ENCODE data around the gene RAP1A.
"Not testable (repeated sequence)": the region's sequence is repeated elsewhere in the genome, so short reads cannot be mapped to it uniquely, and the experiment has no call there.

RAP1A gene

DNA sequence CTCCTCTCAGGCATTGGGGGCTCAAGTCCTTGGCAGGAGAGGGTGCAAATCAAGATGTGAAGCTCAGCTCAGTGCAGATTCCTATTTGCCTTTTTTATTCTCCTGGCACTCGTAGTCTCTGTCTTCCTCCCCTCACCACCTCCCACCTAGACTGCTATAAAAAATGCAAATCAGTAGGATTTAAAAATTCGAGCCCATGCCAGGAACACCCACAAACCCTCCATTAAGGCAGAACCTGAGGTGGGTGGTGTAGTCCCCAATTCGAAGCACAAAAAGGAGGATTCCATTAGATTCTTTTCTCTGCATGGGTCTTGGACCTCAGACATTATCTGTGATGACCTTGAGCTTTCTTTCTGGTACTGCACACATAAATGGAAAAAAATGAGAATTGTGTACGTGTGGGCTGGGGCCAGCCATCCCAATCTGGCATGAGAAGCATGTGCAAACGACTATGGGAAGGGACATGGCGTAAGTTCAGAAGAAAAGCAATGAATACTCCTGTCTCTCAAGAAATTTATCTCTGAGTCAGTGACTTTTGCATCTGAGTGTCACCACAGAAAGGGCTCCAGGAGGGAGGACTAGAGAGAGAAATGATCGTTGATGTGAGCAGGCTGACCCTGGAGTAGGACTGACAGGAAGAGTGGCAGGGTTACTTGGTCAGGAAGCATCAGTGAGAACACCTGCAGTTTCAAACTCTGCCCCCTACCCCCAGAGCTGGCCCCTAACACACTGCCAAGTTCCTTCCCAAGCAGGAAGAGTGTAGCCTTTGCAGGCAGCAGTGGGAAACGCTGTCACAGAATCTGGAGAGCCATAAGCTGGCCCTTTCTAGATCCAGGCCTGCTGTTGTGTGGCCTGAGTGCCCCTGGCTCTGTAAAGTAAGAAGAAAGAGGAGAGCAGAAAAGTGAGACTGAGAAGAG is 117.9 kb downstream of the RAP1A start:
- DNase-seq (ENCODE audit: low read depth): no peak

DNA sequence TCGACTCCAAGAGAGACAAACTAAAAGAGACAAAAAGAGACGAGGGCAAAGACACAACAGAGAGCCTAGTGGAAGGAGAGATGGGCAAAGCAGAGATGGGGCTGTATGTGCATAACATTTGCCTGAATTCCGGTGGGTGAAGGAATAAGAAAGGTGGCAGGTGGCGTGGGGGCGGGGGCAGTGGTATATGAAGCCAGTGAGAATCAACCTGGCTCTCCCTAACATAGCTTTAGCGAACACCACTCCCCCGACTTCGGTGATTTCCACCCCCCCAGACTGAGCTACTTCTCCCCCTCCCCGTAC is 118.5 kb downstream of the RAP1A start:
- DNase-seq (ENCODE audit: low read depth): no peak

DNA sequence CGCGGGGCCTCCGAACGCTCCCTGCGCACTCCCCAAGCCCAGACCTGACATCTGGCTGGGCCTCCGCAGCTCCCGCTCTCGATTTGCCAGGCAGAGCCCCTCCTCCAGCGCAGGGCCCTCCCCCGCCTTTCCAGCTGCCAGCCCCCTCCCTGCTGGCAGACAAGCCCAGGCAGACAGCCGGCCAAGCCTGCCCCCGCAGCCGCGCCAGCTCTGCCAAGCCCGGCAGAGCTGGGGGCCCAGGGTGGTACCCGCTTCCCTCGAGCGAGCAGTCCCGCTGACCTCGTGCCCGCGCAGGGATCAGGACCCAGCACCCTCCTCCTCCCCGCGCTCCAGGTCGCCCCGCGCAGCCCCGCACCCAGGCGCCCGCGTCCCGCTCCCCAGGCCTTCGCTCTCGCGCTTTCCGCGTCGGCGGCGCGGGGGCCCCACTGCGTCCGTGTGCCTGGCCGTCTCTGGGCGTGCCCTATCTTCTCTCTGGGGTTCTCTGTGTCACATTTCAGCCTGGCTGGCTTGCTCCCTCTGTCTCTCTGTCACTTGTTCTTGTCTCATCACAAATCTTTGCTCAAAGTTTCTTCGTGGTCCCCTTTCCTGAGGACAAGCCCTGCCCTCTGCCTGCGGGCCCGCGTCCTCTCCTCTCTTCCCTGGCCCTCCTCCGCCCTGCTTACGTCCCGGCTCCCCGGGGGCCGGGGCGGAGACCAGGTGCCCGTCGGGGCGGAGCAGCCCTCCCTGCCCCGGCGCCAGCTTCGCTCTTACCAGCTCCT is 119.0 kb downstream of the RAP1A start:
- DNase-seq (ENCODE audit: low read depth): peak; percentile 65

DNA sequence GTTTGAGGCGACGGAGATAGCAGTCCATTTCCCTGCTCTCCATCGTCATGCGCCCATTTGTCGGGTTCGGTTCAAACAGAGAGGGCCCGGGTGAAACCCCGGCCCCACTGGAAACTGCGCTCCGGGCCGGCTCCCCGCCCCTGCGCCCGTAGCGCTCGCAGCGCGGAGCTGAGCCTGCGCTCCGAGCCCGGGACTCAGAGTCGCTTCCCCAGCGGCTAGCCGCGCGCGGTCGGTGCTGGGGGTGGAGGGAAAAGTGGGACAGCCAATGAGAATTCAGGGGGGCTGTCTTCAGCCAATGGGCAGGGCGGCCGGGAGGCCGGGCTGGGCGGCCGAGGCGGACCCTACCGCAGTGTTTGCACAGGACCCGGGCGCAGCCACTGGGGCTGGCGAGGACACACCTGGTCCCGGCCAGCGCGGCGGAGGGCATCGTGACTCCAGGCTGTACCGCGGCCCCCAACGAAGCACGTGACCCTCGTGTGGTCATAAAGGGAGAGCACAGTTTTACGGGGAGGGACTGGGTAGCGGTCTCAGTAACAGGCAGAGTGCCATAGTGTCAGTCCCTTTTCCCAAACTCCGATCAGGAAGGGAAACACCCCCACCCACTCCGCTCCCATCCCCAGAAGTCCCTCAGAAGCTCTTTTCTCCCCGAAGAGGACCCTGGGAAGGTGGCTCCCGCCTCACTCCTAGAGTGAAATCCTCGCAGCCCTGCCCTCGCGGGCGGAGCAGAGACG is 119.8 kb downstream of the RAP1A start, which contains the start of gene INKA2:
INKA2 (minus strand) TSS at position 202 of the 731 bp plus-strand sequence; CDS start at position 49, 153 bp downstream.
- peak; percentile 72 for DNase-seq (ENCODE audit: low read depth)

DNA sequence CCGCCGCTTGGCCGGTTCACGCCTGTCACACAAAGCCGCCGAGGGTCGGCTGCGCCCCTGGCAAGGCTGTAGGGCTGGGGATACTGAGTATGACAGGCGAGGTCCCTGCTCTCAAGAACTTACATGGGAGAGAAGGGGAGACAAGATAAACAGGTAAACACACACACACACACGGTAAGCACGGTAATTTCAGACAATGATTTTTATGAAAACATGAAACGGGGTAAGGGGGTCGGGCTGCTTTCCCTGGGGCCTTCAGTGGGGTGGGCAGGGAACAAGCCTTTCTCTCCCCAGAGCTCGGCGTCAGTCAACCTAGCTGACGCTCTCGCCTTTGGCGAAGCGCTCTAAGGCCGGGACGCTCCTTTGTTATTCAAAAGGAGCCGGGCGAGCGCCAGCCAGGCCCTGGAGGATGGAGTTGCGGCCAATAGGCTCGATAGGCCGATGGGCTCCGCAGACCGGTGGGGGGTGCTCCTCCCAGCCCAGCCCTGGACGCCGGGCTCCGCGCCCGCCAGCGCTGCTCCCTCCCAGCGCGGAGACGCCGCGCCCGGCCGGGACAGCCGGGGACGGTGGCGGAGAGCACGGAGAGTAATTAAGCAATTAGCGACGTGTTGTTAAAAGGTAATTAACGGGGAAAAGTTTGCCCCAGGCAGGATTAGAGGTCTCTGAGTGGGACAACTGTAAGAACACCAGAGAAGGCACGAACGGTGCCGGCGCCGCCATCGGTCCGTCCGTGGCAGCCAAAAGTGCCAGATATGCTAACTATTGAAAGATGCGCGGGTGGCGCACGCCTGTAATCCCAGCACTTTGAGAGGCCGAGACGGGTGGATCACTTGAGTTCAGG is 120.6 kb downstream of the RAP1A start:
- DNase-seq (ENCODE audit: low read depth): peak; percentile 52

DNA sequence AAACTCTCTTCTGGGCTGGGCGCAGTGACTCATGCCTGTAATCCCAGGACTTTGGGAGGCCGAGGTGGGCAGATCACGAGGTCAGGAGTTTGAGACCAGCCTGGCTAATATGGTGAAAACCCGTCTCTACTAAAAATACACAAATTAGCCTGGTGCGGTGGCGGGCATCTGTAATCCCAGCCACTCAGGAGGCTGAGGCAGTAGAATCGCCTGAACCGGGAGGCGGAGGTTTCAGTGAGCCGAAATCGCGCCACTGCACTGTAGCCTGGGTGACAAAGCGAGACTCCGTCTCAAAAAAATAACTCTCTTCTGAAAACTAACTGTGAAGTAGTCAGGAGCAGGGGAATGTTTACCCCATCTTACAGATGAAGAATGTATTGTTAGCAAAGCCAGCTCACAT is 122.7 kb downstream of the RAP1A start:
- DNase-seq (ENCODE audit: low read depth): not testable (repeated sequence)

DNA sequence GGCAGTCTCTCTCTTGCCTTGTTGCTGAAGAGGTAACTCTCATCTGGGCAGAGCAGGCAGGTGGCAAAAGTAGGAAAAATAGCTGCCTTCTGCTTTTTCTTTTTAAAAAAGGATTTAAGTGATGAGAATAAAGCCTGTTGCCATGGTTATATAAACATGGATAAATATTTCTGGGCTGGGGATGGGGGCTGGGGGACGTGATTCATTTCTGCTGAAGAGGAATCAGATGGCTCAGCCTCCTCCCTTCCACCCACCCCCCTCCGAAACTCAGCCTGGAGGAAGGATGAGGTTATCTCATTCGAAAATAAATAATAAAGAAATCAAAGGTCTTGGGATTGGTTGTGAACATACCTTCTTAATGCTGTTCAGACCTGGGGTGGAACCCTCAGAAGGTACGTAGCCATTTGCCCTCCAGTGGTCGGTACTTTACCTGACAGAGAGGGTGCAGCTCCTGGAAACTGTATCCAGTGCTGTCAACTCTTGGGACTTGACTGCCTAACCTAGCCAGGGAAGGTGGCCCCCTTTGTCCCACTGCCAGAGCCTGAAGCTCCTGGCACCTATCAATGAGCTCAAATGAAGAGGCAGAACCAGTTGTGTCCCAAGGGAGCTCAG is 123.5 kb downstream of the RAP1A start:
- no peak for DNase-seq (ENCODE audit: low read depth)

DNA sequence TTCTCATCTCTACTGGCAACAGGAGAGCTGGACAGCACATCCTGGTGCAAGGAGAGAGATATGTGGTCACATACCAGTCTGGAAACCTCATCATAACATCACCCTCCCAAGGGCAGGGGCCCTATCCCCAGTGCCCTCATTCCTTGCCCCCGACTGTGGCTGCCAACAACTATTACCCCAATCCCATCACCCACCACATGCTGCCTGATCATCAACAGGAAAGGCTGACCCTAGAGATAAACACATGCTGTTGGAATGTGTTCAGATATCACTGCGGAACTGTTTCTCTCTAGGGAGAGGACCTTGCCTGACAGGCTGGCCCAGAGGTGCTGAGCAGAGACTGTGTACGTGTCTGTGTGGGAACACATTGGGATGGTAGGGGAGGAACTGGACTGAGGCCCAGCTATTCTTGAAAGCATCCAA is 124.1 kb downstream of the RAP1A start:
- DNase-seq (ENCODE audit: low read depth): peak; percentile 89

DNA sequence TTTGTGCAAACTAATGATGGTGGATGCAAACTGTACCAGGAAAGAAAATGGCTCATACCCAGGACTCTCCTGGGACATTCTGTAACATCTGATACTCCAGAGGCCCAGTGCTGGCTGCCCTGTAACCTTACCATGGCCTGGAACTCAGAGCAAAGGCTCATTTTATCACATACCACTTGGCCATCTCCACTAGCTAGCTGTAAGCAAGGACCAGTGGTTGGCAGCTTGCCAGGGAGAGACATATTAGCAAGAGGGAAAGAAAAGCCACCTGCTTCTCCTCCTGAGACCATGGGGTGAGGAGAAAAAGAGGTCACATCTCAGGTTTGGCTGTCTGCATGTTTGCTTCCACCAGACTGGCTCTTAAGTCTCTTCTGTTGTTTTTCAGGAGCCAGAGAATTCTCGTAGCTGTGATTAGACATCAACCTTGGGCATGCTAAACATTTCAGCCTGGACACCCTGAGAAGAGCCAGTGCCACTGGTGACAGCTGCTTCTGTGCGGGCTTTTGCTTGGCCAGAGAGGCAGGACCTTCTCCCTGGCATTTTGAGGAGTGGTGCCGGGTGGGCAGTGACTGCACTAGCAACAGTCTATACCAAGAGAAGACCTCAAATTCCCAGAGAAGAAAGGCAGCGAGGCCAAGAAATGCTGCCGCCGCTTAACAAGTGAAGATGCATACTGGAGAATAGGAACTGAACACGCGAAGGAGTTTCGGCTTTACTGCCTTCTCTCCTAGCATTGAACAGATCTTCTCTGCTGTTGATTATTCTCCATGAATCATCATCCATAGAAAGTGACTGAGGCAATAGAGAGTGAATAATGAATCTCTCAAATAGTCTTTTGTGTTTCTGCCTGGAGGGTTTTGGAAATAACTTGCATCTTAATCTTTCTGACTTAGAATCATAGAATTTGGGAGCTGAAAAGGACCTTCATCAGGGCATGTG is 126.4 kb downstream of the RAP1A start:
- no peak for DNase-seq (ENCODE audit: low read depth)

DNA sequence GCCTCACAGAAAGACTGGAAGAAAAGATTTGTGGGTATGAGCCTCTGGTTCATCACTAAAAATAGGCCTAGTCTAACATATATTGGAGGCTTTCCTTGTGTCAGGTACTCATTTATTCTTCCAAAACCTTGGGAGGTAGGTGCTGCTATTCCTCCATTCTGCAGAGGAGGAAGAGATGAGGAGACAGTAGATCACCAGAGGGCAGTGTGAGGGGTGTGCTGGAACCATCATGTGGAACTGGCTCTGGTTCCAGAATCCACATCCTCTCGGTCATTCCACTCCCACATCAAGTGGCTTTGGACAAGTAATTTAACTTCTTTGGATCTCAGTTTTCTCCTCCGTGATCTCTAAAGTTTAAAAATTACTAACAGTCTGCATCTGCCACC is 127.0 kb downstream of the RAP1A start:
- no peak for DNase-seq (ENCODE audit: low read depth)

DNA sequence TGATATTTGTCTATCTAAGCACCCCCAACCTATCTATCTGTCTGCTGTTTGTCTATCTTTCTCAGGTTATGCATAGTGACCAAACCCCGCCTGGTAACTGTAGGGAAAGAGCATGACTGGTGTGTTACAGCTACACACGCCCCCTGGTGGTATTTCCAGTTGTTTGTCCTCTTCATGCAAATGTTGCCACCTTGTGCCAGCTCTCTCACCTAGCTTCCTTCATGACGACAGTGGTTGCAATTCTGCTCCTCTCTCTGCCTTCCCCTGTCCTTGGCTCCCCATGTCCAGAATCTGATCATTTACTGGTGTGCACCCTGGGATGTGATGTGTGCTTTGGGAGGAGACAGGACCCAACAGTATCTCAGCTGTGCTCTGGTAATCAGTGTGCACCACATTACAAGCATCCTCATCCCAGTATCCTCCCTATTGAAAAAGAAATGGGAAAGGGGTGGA is 127.7 kb downstream of the RAP1A start:
- peak; percentile 77 for DNase-seq (ENCODE audit: low read depth)

DNA sequence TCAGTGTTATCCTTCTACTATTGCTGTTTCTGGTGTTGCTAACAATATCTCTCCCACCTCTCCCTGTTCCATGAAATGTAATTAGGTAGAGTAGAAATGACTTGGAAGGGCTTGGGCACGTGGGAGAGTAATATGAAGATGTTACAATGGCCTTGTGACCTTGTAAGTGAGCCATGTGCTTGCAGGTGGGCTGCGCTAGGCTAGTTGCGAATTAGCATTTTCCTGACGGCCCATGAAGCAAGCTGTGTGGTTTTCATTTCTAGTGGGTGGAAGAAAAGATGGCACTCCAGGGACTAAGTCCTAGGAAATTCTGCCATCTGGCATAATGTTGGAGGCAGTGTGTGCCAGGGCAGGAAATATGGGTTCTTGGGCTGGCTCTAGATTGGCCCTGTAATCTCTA is 128.4 kb downstream of the RAP1A start:
- DNase-seq (ENCODE audit: low read depth): no peak

DNA sequence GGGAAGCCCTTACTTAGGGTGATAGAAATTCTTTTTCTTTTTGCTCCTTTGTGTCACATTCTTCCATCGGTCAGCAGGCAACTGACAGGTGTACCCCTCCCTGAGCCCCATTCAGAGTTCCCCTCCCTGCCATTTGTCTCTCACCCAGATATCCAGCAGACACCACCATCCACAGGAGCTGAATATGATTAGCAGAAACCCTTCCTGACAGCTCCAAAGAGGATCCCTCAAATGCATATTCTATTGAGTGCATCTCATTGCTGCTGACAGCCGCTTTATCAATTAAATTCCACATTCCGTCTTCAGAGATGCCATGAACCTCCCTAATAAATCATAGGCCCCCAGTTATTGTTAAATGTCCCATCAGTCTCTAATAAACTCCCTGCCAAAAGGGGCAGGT is 130.0 kb downstream of the RAP1A start:
- DNase-seq (ENCODE audit: low read depth): no peak

DNA sequence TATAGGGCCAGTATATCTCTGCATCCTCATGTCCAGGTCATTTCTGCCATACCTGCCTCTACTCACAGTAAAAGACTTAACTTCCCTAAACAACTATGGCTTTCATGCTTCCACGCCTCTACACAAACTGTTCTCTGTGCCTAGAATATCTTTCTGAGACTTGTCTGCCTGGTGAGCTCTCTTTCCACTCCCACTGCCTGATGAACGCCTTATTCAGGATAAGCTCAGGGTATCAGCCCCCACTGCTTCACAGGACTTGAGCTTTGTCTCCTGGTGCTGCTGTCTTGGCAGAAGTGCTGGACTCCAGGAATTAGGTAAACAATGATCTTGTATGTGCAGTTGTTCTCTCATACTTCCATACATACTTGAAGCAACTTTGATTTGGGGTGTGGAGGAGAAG is 131.3 kb downstream of the RAP1A start:
- DNase-seq (ENCODE audit: low read depth): no peak

DNA sequence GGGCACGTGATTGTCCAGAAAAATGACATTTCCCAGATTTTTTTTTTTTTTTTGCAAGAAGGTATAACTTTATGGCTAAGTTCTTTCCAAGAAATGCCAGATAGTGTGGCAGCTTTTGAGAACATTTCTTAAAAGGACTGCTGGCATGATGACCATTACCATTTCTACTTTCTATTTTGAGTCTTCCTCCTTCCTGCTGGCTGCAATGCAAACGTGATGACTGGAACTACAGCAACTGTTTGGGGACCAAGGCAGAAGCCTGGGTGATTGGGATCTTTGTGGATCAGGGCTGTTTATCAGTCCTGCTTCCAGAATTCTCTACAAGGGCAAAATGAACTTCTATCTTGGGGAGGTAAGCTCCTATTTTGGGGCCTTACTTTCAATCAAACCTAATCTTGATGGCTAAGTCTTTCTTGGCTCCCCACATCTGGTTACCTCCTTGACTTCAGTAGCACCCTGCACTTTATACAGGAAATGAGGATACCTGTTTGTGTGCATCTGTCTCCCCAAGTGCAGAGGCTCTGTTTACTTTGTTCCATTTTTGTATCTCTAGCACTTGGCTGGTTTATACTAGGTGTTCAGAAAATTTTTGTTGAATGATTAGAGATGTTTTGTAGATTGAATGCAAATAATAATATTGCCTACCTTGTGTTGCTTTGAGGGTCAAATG is 132.5 kb downstream of the RAP1A start:
- DNase-seq (ENCODE audit: low read depth): no peak

DNA sequence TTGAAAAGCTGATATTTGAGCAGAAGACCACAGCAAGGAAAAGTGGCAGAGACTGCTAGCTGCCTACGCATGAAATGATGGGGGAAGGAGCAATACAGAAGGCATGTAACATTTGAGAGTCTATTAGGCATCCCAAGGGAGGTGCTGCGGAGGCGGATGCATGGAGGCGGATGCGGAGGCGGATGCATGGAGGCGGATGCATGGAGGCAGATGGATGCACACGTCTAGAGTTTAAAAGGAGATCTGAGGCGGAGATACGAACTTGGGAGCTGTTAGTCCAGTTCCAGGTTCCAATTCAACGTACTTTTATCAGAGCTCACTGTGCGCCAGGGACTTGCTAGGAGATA is 135.4 kb downstream of the RAP1A start:
- peak; percentile 58 for DNase-seq (ENCODE audit: low read depth)

DNA sequence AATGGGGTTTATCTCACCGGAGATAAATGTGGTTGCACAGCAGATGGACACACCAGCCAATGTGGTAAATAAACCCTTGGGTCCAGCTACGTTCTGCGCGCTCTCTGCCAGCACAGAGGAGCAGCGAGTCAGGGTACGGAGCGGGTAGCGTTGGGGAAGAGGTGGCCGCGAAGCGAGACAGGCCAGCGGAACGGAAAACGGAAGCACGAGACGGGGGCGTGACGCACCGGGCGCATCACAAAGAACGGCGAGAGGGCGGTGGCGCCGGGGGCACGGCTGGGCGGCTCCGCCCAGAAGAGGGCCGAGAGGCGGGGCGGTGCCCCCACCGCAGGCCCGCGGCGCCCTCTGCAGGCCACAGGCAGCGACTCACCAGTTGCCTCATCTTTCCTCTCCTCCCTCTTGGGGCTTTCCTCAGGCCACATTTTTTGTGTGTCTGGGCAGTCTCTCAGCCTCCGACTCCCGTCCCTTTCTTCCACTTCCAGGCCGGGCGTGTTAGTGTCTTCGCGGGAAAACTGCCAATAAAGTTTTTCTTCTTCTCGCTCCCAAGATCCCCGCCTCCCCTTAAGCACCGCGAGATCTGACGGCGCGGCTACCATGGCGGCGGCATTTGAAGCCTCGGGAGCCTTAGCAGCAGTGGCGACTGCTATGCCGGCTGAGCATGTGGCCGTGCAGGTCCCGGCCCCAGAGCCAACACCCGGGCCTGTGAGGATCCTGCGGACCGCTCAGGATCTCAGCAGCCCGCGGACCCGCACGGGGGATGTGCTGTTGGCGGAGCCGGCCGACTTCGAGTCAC is 135.9 kb downstream of the RAP1A start, which contains the start of gene DDX20:
DDX20 (plus strand) TSS at position 571 of the 793 bp plus-strand sequence; CDS start at position 595, 24 bp downstream.
- DNase-seq (ENCODE audit: low read depth): peak; percentile 97

DNA sequence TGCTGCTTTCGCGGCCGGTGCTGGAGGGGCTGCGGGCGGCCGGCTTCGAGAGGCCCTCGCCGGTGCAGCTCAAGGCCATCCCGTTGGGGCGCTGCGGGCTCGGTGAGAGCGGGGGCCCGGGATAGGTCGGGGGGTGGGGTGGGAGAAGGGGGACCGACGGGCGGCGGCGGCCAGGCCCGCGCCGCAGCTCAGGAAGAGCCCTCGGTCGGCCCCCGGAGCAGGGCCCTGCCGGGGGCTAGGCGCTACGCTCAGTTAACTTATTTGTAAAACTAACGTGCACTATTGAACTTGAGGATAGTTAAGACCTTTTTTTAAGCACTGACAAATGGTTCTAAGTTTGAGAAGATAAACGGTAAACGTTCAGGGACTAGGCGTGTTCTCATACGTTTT is 136.5 kb downstream of the RAP1A start:
- no peak for DNase-seq (ENCODE audit: low read depth)

DNA sequence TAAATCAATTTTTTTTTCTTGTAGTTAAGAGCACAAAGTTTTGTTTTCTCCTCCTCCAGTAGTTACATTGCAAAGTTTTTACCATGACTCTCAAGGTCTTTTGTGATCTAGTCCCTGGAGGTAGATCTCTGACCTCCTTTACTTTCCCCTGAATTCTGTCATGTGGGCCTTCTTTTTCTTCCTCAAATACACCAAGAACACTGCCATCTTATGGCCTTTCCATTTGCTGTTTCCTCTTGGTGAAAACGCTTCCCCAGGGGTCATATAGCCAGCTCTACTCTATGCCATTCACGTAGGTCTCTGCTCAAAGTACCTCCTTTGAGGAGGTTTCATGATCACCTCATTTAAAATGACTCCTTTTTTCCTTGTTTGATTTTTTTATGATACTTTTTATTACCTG is 138.8 kb downstream of the RAP1A start:
- DNase-seq (ENCODE audit: low read depth): no peak

All from amniotic epithelial cell (primary cell).